ENCODE data around the gene NPRL2. TPM values are rescaled to one million over a fixed set of nuclear protein-coding genes. Genes with fewer than 3 reads are reported as not detected.

The NPRL2 gene
- total RNA-seq, 2 donors from 2014 or later: 18.1 to 23.5 TPM

GRCh38 chr3:50375258-50375931 is 24.8 kb upstream of the NPRL2 start:
- intact Hi-C loops (cut with DNase I, micrococcal nuclease): no loop called here
- no peak for ATAC-seq
- no peak for DNase-seq

GRCh38 chr3:50374363-50375257 is 24.0 kb upstream of the NPRL2 start:
- ATAC-seq (no peak), DNase-seq (no peak)
- intact Hi-C loops (cut with DNase I, micrococcal nuclease): no loop called here

- no peak for DNase-seq
- intact Hi-C loops (cut with DNase I, micrococcal nuclease): no loop called here
- ATAC-seq: no peak
These were observed 22.8 kb upstream of the NPRL2 start for GRCh38 chr3:50373146-50374051.

GRCh38 chr3:50372349-50372748 is 21.8 kb upstream of the NPRL2 start:
- intact Hi-C loops (cut with DNase I, micrococcal nuclease): no loop called here
- DNase-seq: peak; percentile 62 to 78

GRCh38 chr3:50371133-50371685 is 20.6 kb upstream of the NPRL2 start:
- DNase-seq (no peak), ATAC-seq (no peak)
- intact Hi-C loops (cut with DNase I, micrococcal nuclease): no loop called here

More at GRCh38 chr3:50372349-50372748, 21.8 kb upstream of the NPRL2 start:
- ATAC-seq: peak; percentile 86

- intact Hi-C loops (cut with DNase I, micrococcal nuclease): no loop called here
- DNase-seq (no peak), ATAC-seq (no peak)
These were observed 20.0 kb upstream of the NPRL2 start for GRCh38 chr3:50370594-50370993.

GRCh38 chr3:50369012-50369670 is 18.6 kb upstream of the NPRL2 start:
- DNase-seq (no peak), ATAC-seq (no peak)
- intact Hi-C loops (cut with DNase I, micrococcal nuclease): loop anchor here in 1 of 2 donors (10.0 kb wide), 1 partner anchor 166 kb away; no protein-coding TSS in a partner anchor

GRCh38 chr3:50365842-50366220 is 15.3 kb upstream of the NPRL2 start:
- intact Hi-C loops (cut with DNase I, micrococcal nuclease): loop anchor here in 1 of 2 donors (10.0 kb wide), 1 partner anchor 169 kb away; no protein-coding TSS in a partner anchor
- DNase-seq (no peak), ATAC-seq (no peak)

GRCh38 chr3:50365080-50365841 is 14.7 kb upstream of the NPRL2 start:
- peak; percentile 95 to 96 for DNase-seq
- intact Hi-C loops (cut with DNase I, micrococcal nuclease): loop anchor here in 1 of 2 donors (10.0 kb wide), 1 partner anchor 170 kb away; no protein-coding TSS in a partner anchor
- ATAC-seq: peak; percentile 91

- DNase-seq (peak in 1 of 2 donors; percentile 63), ATAC-seq (peak; percentile 35)
- intact Hi-C loops (cut with DNase I, micrococcal nuclease): loop anchor here in 1 of 2 donors (10.0 kb wide), 1 partner anchor 170 kb away; no protein-coding TSS in a partner anchor
These were observed 14.1 kb upstream of the NPRL2 start for GRCh38 chr3:50364573-50365079.

GRCh38 chr3:50359760-50360110 is 9.2 kb upstream of the NPRL2 start:
- no peak for ATAC-seq
- intact Hi-C loops (cut with DNase I, micrococcal nuclease): loop anchor here in 1 of 2 donors (10.0 kb wide), 2 partner anchors 175 to 195 kb away; no protein-coding TSS in a partner anchor
- no peak for DNase-seq

- ATAC-seq: peak; percentile 87
- intact Hi-C loops (cut with DNase I, micrococcal nuclease): loop anchor here in 1 of 2 donors (10.0 kb wide), 1 partner anchor 196 kb away; no protein-coding TSS in a partner anchor
- peak; percentile 95 to 99 for DNase-seq
These were observed 8.6 kb upstream of the NPRL2 start, which contains the start of gene TMEM115 for GRCh38 chr3:50358911-50359759. Gene TMEM115, minus strand, starts transcription at chr3:50359521. Its CDS starts 458 bp downstream, at chr3:50359063.

- intact Hi-C loops (cut with DNase I, micrococcal nuclease): loop anchor here in 1 of 2 donors (10.0 kb wide), 1 partner anchor 196 kb away; no protein-coding TSS in a partner anchor
- ATAC-seq (peak; percentile 1), DNase-seq (no peak)
These were observed 7.9 kb upstream of the NPRL2 start for GRCh38 chr3:50358355-50358910.

- no peak for DNase-seq
- intact Hi-C loops (cut with DNase I, micrococcal nuclease): loop anchor here in 1 of 2 donors (10.0 kb wide), 1 partner anchor 197 kb away; no protein-coding TSS in a partner anchor
- ATAC-seq: no peak
These were observed 6.9 kb upstream of the NPRL2 start for GRCh38 chr3:50357481-50357880.

GRCh38 chr3:50356553-50356952 is 6.0 kb upstream of the NPRL2 start:
- DNase-seq: peak; percentile 79 to 91
- intact Hi-C loops (cut with DNase I, micrococcal nuclease): loop anchor here in 1 of 2 donors (10.0 kb wide), 1 partner anchor 198 kb away; no protein-coding TSS in a partner anchor
- ATAC-seq: peak; percentile 67

All from left colon (tissue), 2 donors.